ENCODE results near the gene GATC. TPM values are rescaled to one million over a fixed set of nuclear protein-coding genes. Genes with fewer than 3 reads are reported as not detected.
"Not testable (repeated sequence)": the region's sequence is repeated elsewhere in the genome, so short reads cannot be mapped to it uniquely, and the experiment has no call there.

GATC gene
- total RNA-seq, 1 donor from 2014 or later = 27.7 TPM

- DNase-seq (ENCODE audit: low spot score) = no peak
These were observed 22.7 kb downstream of the GATC start for GRCh38 chr12:120468821-120469449.

DNA sequence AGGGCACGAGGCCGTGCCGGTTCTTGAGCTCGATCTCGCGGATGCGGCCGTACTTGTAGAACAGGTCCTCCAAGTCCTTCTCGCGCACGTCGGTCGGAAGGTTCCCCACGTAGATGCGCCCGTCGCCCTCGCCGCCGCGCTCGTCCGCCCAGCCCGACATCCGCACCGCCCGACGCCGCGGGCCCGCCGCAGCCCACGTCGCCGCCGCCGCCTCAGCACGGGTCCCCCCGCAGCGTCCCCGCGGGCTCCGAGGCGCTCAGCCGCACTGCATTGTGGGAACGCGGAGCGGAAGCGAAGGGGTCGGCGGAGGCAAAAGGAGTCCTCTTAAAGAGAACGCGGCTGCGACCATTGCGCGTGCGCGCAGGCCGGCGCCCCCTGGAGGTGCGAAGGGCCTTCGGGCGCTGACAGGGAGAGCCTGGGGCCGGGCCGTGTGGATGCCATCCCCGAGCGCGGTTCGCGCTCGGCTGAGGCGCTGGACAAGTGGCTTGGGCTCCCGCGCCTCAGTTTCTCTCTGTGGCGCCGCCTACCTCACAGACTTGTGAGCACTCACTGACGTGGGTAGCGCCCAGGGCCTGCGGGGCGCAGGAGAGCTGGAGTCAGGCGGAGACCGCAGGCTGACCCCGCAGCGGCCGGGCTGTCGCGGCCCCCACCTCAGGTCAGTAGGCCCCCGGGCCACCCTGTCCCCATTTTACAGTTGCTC lies 23.4 kb downstream of the GATC start, which contains the start of gene SRSF9:
SRSF9 (minus strand) TSS at position 299 of the 700 bp plus-strand sequence; CDS start at position 160, 139 bp downstream.
- peak; percentile 99 for DNase-seq (ENCODE audit: low spot score)

GRCh38 chr12:120470150-120470784 lies 24.0 kb downstream of the GATC start:
- DNase-seq (ENCODE audit: low spot score) = no peak

DNA sequence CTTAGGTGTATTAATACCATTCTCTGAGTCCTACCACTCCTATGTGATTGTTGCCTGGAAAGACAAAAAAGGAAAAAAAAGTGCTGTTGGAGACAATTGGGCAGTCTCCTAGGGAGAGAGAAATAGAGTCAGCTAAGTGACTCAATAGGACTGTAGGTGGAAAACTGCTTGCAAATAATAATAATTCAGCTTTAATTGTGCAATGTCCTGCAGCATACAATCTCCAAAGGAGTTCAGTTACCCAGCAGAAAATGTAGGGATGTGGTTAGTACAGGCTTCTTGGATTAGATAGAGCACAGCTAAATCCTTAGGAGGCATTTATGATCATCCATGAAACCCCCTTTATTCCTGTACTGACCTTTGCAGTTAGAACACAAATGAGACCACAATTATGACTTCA lies 26.3 kb downstream of the GATC start:
- no peak for DNase-seq (ENCODE audit: low spot score)

DNA sequence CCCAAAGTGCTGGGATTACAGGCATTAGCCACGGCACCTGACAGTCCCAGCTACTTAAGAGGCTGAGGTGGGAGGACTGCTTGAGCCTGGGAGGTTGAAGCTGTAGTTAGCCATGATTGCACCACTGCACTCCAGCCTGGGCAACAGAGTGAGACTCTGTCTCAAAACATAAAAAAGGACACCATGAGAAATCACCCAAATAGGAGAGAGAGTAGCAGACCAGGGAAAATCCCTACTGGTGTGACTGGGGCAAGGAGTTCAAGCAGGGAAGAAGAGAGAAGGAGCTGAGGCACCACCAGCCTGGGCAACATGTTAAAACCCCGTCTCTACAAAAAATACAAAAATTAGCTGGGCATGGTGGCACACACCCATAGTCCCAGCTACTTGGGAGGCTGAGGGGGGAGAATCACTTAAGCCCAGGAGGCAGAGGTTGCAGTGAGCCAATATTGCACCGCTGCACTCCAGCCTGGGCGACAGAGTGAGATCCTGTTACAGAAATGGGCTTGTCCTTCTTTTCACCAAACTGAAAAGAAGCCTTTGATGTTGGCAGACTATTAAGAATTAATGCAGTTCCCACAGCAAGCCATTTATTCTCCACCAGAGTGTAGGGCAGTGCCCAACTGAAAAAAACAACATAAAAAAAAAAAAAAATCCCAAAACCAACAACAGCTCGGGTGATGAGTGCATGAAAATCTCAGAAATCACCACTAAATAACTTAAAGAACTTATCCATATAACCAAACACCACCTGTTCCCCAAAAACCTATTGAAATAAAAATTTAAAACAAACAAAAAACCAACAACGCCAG lies 27.8 kb downstream of the GATC start:
- no peak for DNase-seq (ENCODE audit: low spot score)

GRCh38 chr12:120474616-120474960 lies 28.3 kb downstream of the GATC start:
- DNase-seq (ENCODE audit: low spot score) = no peak

GRCh38 chr12:120475643-120476042 lies 29.4 kb downstream of the GATC start:
- DNase-seq (ENCODE audit: low spot score) = no peak

DNA sequence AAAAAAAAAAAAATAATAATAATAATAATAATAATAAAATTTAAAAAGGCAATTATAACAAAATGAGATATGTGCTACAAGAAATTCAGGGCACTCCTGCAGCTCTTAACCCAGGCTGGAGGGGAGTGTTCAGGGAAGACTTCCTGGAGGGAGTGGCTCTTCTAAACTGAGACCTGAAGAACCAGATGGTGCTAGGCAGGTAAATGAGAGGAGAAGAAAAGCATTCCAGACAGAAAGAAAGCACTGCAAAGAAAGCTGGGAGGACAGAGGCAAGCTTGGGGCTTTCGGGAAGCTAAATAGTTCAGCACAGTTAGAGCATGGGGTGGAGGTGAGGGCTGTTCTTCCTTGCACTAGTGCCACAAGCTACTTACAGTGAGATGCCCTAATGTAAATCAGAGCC lies 33.2 kb downstream of the GATC start:
- no peak for DNase-seq (ENCODE audit: low spot score)

GRCh38 chr12:120480211-120480610 lies 34.0 kb downstream of the GATC start:
- DNase-seq (ENCODE audit: low spot score) = no peak

- DNase-seq (ENCODE audit: low spot score) = no peak
These were observed 35.0 kb downstream of the GATC start for GRCh38 chr12:120481022-120481767.

DNA sequence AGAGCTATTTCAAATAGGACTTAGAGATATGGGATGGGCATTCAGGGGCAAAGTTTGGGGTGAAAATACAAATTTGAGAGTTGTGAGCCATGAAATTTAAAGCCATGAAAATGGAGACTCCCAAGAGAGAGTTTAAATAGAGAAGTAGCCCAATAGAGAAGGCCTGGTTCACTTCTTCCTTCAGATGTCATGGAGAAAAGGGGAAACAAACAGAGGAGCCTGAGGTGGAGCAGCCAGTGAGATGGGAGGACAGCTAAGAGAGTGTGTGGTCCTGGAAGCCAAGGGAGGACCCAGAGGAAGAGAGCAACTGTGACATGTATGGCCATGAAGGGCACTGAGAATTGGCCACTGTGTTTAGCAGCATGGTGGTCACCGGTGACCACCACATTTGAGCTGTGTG lies 37.4 kb downstream of the GATC start:
- no peak for DNase-seq (ENCODE audit: low spot score)

GRCh38 chr12:120485961-120486881 lies 40.0 kb downstream of the GATC start:
- DNase-seq (ENCODE audit: low spot score) = no peak

GRCh38 chr12:120487552-120487951 lies 41.3 kb downstream of the GATC start:
- DNase-seq (ENCODE audit: low spot score) = not testable (repeated sequence)

GRCh38 chr12:120488057-120488640 lies 41.9 kb downstream of the GATC start:
- DNase-seq (ENCODE audit: low spot score) = no peak

DNA sequence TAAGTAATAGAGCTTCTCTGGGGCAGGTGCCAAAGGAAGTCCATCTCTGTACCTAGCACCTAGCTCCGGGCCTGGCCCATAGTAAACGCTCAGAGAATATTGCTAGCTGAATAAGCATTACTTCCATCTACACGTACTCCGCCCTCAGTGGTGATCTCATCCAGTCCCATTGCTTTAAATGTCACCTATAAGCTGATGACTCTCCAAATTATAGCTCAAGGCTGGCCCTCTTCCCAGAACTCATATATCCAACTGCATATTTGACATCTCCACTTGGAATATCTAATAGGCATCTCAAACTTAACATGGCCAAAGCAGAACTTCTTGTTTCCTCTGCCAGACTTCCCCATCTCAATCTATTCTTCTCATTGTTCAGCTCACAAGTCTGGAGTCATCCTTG lies 42.8 kb downstream of the GATC start:
- no peak for DNase-seq (ENCODE audit: low spot score)

DNA sequence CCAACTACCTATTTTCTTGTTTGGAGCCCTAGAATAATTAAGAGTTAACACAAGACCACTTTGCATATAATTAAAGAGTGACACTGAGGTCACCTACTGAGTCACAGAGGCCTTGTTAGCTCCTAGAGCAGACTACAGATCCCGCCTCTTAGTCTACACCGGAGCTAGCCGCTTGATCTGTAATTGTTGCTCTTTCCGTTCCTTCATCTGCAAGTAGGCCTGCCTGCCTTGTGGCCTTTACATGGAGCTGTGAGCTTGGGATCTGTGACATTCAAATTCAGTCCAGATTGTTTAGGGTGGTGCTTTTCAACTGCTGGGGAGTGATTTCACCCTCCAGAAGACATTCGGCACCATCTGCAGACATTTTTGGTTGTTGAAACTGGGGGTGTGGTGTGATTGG lies 44.1 kb downstream of the GATC start:
- no peak for DNase-seq (ENCODE audit: low spot score)

DNA sequence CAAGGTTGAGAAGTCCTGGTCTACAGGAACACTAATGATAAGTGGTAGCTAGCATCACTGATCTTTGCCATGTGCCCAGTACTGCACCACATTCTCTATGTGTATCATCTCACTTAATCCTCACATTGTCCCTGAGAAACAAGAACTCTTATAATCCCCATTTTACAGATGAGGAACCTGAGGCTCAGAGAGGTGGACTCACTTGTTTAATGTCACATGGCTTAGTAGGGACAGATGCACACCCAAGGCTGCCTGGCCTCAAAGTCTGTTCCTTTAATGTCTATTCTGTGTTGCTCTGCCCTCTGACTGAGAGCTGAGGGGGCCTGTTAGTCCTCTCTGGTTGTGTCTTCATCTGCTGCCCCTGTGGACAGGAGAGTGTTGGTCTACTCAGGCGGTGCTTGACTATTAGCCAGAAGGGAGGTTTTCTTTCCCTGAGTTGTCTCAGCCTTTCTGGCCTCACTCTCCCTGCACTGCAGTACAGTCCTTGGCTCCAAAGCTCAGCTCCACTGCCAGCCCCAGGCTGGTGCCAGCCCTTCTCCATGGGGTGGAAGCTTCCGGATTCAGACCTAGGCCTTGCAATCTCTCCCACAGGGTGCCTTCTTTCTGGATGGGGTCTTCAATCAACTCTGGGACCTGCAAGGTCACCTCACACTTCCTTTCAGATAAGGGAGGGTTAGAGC lies 44.7 kb downstream of the GATC start:
- no peak for DNase-seq (ENCODE audit: low spot score)

GRCh38 chr12:120495186-120495730 lies 49.0 kb downstream of the GATC start:
- no peak for DNase-seq (ENCODE audit: low spot score)
